A673 (cell line): ENCODE data around the gene ALDH1L2.

Experiments
- EZH2 ChIP-seq: fragments of 200-600 bp; sonication (generic); IDR thresholded peaks from 2 replicates; pipeline ENCODE4 v1.6.1; 2017; ENCODE audit warnings: borderline replicate concordance, low read depth, mild to moderate bottlenecking, mixed read lengths, antibody characterized with exemption, low read length; ENCODE audit not compliant: poor library complexity, severe bottlenecking
- TF ChIP-seq, protein P1 (sequence below): fragments of 300-800, 200-600 bp; sonication (generic); conservative IDR thresholded peaks from 2 replicates; pipeline ENCODE4 v1.5.1; 2017; ENCODE audit warnings: low read depth, mild to moderate bottlenecking, antibody characterized with exemption, low read length, moderate library complexity, mixed read lengths

DNA sequence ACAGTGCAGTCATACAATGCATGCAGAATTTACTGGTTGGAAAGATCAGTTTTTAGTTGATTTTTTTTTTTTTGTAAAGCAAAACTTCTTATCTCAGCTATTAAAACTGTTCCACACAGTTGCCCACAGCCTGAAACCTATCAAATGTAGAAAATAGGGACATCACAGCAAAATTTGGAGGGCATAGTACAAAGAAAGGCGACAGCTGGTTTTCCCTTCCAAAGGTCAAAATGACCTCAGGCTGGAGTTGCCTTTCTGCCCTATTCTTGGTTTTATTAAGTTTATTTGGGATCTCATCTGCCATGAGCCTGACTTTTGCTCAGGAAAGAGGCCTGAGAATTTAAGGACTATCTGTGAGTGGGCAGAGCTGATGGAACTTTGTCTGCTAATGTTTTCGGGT, 69.7 kb downstream of the ALDH1L2 start:
- TF ChIP-seq, protein P1, sequence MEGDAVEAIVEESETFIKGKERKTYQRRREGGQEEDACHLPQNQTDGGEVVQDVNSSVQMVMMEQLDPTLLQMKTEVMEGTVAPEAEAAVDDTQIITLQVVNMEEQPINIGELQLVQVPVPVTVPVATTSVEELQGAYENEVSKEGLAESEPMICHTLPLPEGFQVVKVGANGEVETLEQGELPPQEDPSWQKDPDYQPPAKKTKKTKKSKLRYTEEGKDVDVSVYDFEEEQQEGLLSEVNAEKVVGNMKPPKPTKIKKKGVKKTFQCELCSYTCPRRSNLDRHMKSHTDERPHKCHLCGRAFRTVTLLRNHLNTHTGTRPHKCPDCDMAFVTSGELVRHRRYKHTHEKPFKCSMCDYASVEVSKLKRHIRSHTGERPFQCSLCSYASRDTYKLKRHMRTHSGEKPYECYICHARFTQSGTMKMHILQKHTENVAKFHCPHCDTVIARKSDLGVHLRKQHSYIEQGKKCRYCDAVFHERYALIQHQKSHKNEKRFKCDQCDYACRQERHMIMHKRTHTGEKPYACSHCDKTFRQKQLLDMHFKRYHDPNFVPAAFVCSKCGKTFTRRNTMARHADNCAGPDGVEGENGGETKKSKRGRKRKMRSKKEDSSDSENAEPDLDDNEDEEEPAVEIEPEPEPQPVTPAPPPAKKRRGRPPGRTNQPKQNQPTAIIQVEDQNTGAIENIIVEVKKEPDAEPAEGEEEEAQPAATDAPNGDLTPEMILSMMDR = no peak
- no peak for TF ChIP-seq EZH2
